ENCODE measurements around the gene TBC1D22A. TPM values are rescaled to one million over a fixed set of nuclear protein-coding genes. Genes with fewer than 3 reads are reported as not detected.

TBC1D22A gene
- total and polyA plus RNA-seq, 2 experiments from 2014 or later = 9.6 to 13.3 TPM

DNA sequence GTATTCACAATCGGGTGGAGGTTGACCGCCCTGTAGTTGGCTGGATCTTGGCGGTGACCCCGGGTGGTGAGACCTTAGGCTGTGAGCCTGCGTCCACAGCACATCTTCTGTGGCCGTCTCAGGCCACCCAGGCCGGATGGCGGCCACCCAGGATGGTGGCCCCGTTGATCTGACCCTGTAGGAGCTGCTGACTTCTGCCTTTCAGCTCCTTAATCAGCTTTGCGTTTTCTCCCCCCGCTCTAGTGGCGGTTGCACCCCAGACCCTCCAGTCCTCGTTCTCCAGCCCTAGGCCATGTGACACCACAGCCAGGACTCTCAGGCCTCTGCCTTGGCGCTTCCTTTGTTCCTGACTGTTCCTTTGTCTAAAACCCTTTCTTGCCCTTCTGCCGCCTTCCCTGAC, 244.0 kb downstream of the TBC1D22A start:
- Histone ChIP-seq H3K4me3 (no peak overlapping the region), H3K36me3 (ENCODE audit: insufficient read depth) (no peaks in the 10 kb centered on the region), H3K27ac (ENCODE audit: low read depth) (no peak overlapping the region), H3K4me1 (ENCODE audit: insufficient read depth) (no peaks in the 10 kb centered on the region), H3F3A (replicated peaks; ENCODE audit: low read depth) (no peaks in the 10 kb centered on the region), H3K27me3 (ENCODE audit: insufficient read depth) (no peaks in the 10 kb centered on the region), H3K79me2 (replicated peaks; ENCODE audit: insufficient read depth) (no peaks in the 10 kb centered on the region), H3K4me2 (no peak overlapping the region), H4K20me1 (replicated peaks; ENCODE audit: insufficient read depth) (no peaks in the 10 kb centered on the region), H2AFZ (no peak overlapping the region), H3K9me2 (ENCODE audit: insufficient read depth) (0 out of 2 replicates have a peak, but pooled peaks cover 3% of the 10 kb centered on the region)
- Mint-ChIP-seq H3K36me3 (ENCODE audit: low read depth) (no peaks in the 10 kb centered on the region), H3K4me3 (no peak overlapping the region), H3K27ac (no peak overlapping the region), H3K9me3 (no peaks in the 10 kb centered on the region), H3K4me1 (no peaks in the 10 kb centered on the region; the same call in 2 of the 3 replicates), H3K27me3 (ENCODE audit: insufficient read depth, low read depth, poor library complexity) (no peaks in the 10 kb centered on the region)
- DNase-seq (ENCODE audit: low spot score) (no peak), ATAC-seq (no peak)
- no peak for TF ChIP-seq CREB1 (CRISPR knock-in tag; IDR thresholded peaks at IDR 0.05; ENCODE audit: low read depth)
- no peak for TF ChIP-seq ZNF331 (CRISPR knock-in tag; IDR thresholded peaks at IDR 0.05; ENCODE audit: low read depth)
- TF ChIP-seq POLR2AphosphoS5 (IDR thresholded peaks at IDR 0.05; ENCODE audit: low read depth) = no peak
- TF ChIP-seq, protein P1, sequence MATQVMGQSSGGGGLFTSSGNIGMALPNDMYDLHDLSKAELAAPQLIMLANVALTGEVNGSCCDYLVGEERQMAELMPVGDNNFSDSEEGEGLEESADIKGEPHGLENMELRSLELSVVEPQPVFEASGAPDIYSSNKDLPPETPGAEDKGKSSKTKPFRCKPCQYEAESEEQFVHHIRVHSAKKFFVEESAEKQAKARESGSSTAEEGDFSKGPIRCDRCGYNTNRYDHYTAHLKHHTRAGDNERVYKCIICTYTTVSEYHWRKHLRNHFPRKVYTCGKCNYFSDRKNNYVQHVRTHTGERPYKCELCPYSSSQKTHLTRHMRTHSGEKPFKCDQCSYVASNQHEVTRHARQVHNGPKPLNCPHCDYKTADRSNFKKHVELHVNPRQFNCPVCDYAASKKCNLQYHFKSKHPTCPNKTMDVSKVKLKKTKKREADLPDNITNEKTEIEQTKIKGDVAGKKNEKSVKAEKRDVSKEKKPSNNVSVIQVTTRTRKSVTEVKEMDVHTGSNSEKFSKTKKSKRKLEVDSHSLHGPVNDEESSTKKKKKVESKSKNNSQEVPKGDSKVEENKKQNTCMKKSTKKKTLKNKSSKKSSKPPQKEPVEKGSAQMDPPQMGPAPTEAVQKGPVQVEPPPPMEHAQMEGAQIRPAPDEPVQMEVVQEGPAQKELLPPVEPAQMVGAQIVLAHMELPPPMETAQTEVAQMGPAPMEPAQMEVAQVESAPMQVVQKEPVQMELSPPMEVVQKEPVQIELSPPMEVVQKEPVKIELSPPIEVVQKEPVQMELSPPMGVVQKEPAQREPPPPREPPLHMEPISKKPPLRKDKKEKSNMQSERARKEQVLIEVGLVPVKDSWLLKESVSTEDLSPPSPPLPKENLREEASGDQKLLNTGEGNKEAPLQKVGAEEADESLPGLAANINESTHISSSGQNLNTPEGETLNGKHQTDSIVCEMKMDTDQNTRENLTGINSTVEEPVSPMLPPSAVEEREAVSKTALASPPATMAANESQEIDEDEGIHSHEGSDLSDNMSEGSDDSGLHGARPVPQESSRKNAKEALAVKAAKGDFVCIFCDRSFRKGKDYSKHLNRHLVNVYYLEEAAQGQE (IDR thresholded peaks at IDR 0.05; ENCODE audit: unreplicated experiment) = no peak
- no peak for TF ChIP-seq EZH2 (IDR thresholded peaks at IDR 0.05; ENCODE audit: low read depth, unreplicated experiment)

DNA sequence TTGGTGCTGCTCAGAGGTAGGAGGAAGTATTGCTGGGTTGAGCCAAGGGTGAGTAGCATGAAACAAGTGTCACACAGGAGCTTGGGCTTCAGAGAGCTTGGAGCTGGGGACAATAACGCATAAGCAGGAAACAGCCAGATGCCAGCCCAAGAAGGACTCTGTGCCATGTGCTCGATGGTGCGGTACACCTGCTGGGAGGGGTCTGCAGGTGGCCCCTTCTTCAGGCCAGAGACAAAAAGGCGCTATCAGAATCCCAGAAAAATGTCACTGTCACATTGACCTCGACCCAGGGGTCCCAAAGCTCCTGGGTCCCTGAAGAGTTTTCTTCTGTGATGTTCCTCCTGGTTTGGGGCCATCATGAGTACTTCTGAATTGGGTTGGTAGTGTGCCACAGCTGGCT, 244.4 kb downstream of the TBC1D22A start:
- Histone ChIP-seq H3K4me3 (no peak overlapping the region), H3K36me3 (ENCODE audit: insufficient read depth) (no peaks in the 10 kb centered on the region), H3K27ac (ENCODE audit: low read depth) (no peak overlapping the region), H3K4me1 (ENCODE audit: insufficient read depth) (no peaks in the 10 kb centered on the region), H2AFZ (no peak overlapping the region), H4K20me1 (replicated peaks; ENCODE audit: insufficient read depth) (no peaks in the 10 kb centered on the region), H3K4me2 (no peak overlapping the region), H3K27me3 (ENCODE audit: insufficient read depth) (no peaks in the 10 kb centered on the region), H3K9me2 (ENCODE audit: insufficient read depth) (0 out of 2 replicates have a peak, but pooled peaks cover 3% of the 10 kb centered on the region), H3F3A (replicated peaks; ENCODE audit: low read depth) (no peaks in the 10 kb centered on the region), H3K79me2 (replicated peaks; ENCODE audit: insufficient read depth) (no peaks in the 10 kb centered on the region)
- H3K27me3 Mint-ChIP-seq (ENCODE audit: insufficient read depth, low read depth, poor library complexity) = no peaks in the 10 kb centered on the region
- H3K4me3 Mint-ChIP-seq = no peak overlapping the region
- no peaks in the 10 kb centered on the region for H3K9me3 Mint-ChIP-seq
- H3K27ac Mint-ChIP-seq = no peak overlapping the region
- H3K4me1 Mint-ChIP-seq = no peaks in the 10 kb centered on the region; the same call in 2 of the 3 replicates
- ATAC-seq = no peak
- no peak for DNase-seq (ENCODE audit: low spot score)
- no peaks in the 10 kb centered on the region for H3K36me3 Mint-ChIP-seq (ENCODE audit: low read depth)
- no peak for TF ChIP-seq ZNF331 (CRISPR knock-in tag; IDR thresholded peaks at IDR 0.05; ENCODE audit: low read depth)
- TF ChIP-seq EZH2 (IDR thresholded peaks at IDR 0.05; ENCODE audit: low read depth, unreplicated experiment) = no peak
- TF ChIP-seq, protein P2, sequence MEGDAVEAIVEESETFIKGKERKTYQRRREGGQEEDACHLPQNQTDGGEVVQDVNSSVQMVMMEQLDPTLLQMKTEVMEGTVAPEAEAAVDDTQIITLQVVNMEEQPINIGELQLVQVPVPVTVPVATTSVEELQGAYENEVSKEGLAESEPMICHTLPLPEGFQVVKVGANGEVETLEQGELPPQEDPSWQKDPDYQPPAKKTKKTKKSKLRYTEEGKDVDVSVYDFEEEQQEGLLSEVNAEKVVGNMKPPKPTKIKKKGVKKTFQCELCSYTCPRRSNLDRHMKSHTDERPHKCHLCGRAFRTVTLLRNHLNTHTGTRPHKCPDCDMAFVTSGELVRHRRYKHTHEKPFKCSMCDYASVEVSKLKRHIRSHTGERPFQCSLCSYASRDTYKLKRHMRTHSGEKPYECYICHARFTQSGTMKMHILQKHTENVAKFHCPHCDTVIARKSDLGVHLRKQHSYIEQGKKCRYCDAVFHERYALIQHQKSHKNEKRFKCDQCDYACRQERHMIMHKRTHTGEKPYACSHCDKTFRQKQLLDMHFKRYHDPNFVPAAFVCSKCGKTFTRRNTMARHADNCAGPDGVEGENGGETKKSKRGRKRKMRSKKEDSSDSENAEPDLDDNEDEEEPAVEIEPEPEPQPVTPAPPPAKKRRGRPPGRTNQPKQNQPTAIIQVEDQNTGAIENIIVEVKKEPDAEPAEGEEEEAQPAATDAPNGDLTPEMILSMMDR (conservative IDR thresholded peaks at IDR 0.05; ENCODE audit: low read depth in 2 of 2) = no peak
- no peak for TF ChIP-seq POLR2AphosphoS5 (IDR thresholded peaks at IDR 0.05; ENCODE audit: low read depth)
- TF ChIP-seq, protein P1 (IDR thresholded peaks at IDR 0.05; ENCODE audit: unreplicated experiment) = no peak
- TF ChIP-seq EZH2phosphoT487 (IDR thresholded peaks at IDR 0.05; ENCODE audit: unreplicated experiment) = no peak
- no peak for TF ChIP-seq CREB1 (CRISPR knock-in tag; IDR thresholded peaks at IDR 0.05; ENCODE audit: low read depth)
- TF ChIP-seq STAT1 (IDR thresholded peaks at IDR 0.05; ENCODE audit: unreplicated experiment) = no peak
- TF ChIP-seq, protein P3, sequence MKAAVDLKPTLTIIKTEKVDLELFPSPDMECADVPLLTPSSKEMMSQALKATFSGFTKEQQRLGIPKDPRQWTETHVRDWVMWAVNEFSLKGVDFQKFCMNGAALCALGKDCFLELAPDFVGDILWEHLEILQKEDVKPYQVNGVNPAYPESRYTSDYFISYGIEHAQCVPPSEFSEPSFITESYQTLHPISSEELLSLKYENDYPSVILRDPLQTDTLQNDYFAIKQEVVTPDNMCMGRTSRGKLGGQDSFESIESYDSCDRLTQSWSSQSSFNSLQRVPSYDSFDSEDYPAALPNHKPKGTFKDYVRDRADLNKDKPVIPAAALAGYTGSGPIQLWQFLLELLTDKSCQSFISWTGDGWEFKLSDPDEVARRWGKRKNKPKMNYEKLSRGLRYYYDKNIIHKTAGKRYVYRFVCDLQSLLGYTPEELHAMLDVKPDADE (IDR thresholded peaks at IDR 0.05) = no peak
- no peak for TF ChIP-seq ZNF114 (CRISPR knock-in tag; IDR thresholded peaks at IDR 0.05)
- no peak for TF ChIP-seq JUNB (IDR thresholded peaks at IDR 0.05; ENCODE audit: unreplicated experiment)
